GM18507 (cell line): ENCODE measurements around the gene C1orf122.

ENCODE experiments used
- DNase-seq: peaks from one replicate; pipeline ENCODE4 v3.0.0; 2011; ENCODE audit warnings: low read depth; ENCODE audit not compliant: insufficient read length; ENCODE audit errors: extremely low spot score
- FAIRE-seq: peaks from 2 replicates; lab custom pipeline; 2011; peaks lifted over from hg19 to GRCh38; lab: Jason Lieb, UNC

C1orf122 gene

DNA sequence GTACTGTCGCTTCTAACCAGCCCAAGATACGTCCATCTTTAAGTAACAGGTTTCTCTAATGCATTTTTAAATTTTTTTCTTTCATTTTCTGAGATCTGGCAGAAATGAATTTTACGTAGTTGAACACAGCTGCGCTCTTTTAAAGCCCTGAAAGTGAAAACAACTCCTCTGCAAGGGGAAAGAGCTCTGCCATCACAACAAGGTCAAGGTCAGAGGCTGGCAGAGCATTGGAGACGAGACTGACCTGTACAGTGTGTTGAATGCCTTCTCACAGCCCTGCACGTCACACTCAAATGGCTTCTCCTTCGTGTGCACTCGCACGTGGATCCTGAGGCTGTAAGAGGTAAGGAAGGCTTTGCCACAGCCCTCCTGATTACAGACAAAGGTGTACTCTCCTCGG, 32.1 kb downstream of the C1orf122 start:
- FAIRE-seq: no peak
- DNase-seq: no peak

- FAIRE-seq: no peak
Observed at GRCh38 chr1:37840711-37841110, 33.1 kb downstream of the C1orf122 start.

GRCh38 chr1:37841652-37842051, 34.1 kb downstream of the C1orf122 start:
- FAIRE-seq (no peak), DNase-seq (no peak)

More at GRCh38 chr1:37840711-37841110, 33.1 kb downstream of the C1orf122 start:
- DNase-seq: no peak

DNA sequence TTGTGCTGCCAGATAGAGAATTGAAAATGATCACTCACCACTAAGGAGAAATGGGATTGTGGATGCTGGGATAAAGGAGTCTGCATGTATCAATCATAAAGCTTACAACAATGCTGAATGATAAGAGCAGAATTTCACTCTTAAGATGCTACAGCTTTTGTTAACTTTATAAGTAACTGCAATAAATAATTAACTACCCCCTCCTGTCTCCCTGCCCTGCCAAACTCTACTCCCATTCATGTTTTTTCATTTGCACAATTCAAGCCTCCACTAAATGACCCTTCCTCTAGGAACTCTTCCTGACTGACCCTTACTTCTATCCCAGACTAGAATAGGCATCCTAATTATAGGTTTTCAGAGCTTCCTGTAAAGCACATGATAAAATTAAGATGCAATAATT, 36.9 kb downstream of the C1orf122 start:
- FAIRE-seq (no peak), DNase-seq (no peak)

GRCh38 chr1:37845049-37845646, 37.6 kb downstream of the C1orf122 start:
- FAIRE-seq: no peak

GRCh38 chr1:37845786-37846185, 38.2 kb downstream of the C1orf122 start:
- no peak for FAIRE-seq
- no peak for DNase-seq

More at GRCh38 chr1:37845049-37845646, 37.6 kb downstream of the C1orf122 start:
- no peak for DNase-seq

DNA sequence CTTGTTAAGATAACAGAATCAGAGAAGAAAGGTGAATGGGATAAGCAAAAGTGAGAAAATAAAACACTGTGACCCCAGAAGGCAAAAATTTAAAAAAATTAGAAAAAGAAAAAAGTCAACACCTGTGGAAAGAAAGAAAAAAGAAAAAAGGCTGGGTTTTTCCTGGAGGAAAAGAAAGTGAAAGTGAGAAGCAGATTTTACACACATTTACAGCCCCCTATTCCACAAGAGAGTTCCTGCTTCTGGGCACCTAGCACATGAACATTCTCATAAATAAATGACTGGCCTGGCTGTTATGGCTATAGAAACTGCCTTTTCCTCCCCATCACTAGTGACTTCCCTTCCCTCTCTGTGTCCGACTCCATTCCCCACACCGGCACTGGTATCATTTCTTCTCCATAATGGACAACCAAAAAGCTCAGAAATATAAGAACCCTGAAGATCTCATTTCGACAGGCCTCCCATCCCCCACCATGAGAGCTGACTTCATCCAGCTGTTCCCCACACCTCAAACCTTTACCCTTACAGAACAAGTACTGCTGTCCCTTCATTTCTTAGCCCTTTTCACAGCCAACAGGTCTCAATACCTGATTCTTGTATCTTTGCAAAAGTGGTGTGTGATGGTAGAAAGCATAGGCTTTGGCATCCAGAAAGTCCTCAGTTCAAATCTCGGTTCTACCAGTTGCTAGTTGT, 39.2 kb downstream of the C1orf122 start:
- DNase-seq (no peak), FAIRE-seq (peak; percentile 49)

DNA sequence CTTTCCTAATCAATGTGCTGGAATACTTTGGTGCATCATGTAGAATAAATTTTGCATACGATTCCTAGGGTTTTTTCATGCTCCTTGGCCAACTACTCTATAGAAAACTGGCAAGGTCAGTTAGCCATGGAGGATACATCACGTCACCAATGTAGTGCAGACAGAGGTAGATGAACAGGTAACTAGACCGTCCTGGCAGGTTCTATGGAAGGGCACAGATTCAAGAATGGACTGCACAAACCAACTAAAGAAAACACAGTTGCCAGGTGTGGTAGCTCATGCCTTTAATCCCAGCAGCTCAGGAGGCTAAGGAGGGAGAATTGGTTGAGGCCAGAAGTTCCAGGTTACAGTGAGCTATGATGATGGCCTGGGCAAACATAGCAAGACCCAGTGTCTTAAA, 41.9 kb downstream of the C1orf122 start:
- DNase-seq (no peak), FAIRE-seq (no peak)

GRCh38 chr1:37850352-37850955, 42.9 kb downstream of the C1orf122 start:
- DNase-seq: no peak
- no peak for FAIRE-seq

DNA sequence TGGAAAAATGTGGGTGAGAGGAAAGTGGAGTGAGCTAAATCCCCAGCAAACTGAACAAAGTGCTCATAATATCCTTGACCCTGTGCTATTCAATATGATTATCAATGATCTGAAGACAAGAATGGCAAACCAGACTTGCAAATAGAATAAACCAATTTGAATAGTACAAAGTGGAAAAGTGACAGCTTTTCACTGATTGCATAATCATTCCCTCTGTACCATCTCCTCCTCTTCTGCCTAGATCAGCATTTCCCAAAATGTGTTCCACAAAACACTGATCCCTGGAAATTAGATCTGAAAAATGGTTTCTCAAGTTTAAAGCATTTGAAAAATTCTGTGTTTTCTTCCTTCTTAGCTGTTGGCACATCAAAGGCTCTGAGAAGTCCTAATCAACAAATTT, 43.7 kb downstream of the C1orf122 start:
- DNase-seq: no peak
- FAIRE-seq: no peak

DNA sequence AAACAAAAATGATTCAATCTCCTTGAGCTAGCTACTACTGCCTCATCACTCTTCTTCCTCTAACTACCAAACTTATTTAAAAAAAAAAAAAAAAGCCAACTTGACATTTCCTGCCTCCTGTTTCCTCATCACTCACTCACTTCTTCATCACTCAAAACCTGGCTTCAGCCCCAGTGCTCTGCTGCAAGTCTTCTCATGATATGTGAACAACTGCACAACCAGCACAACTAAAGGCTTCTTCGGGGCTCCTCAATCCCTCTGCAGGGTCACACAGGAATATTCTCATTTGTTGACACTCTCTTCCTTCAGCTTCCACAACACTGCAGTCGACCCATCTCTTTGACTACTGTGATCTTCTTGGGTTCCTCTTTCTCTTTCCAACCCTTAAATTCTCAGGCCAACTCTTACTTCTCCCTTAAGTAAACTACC, 44.2 kb downstream of the C1orf122 start:
- FAIRE-seq: peak; percentile 57
- DNase-seq: no peak

- no peak for DNase-seq
- FAIRE-seq: no peak
Observed at GRCh38 chr1:37853157-37853556, 45.6 kb downstream of the C1orf122 start.

DNA sequence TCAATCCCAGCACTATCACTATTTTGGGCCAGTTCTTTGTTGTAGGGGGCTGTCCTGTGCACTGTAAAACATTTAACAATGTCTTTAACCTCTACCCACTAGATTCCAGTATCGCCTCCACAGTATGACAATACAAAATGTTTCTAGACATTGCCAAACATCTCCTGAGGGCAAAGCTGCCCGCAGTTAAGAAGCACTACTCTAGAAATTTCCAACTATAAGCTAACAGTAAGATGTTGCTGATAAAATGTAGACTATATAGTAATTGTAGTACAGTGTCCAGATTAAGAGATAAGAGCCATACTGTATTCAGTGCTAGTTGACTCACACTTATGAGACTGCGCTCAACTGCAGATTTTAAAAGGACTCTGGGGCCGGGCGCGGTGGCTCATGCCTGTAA, 46.8 kb downstream of the C1orf122 start:
- FAIRE-seq: no peak
- no peak for DNase-seq
